HEK293T (cell line): ENCODE data around the gene MYO9A.
"Not testable (repeated sequence)": the region's sequence is repeated elsewhere in the genome, so short reads cannot be mapped to it uniquely, and the experiment has no call there.

Experiments used
- CTCF ChIA-PET: fragments of 350-600 bp; formaldehyde crosslinking; extraction: SDS; loops from one replicate; lab custom pipeline; 2021; ENCODE audit warnings: antibody characterized with exemption, inconsistent platforms; lab: Yijun Ruan, JAX
- POLR2A ChIA-PET: fragments of 350-600 bp; formaldehyde crosslinking; extraction: SDS; loops from one replicate; lab custom pipeline; 2020; ENCODE audit warnings: antibody characterized with exemption, inconsistent platforms; lab: Yijun Ruan, JAX
- DNase-seq: peaks from one replicate; pipeline ENCODE4 v3.0.0; 2012; ENCODE audit warnings: mixed read lengths; ENCODE audit errors: extremely low spot score
- ARNT ChIP-seq: fragments of 450-650 bp; IDR thresholded peaks from 2 replicates; pipeline ENCODE4 v1.6.1; 2017; ENCODE audit warnings: mild to moderate bottlenecking
- BHLHE40 ChIP-seq: fragments of 450-650 bp; IDR thresholded peaks from 2 replicates; pipeline ENCODE4 v1.6.1; 2016; ENCODE audit warnings: mild to moderate bottlenecking, moderate library complexity, borderline replicate concordance
- CTBP1 ChIP-seq: fragments of 450-650 bp; IDR thresholded peaks from 2 replicates; pipeline ENCODE4 v1.6.1; 2016; ENCODE audit warnings: borderline replicate concordance
- ELF4 ChIP-seq: fragments of 450-650 bp; IDR thresholded peaks from 2 replicates; pipeline ENCODE4 v1.6.1; 2017; ENCODE audit warnings: antibody characterized with exemption
- FOXA1 ChIP-seq: fragments of 450-650 bp; IDR thresholded peaks from 2 replicates; pipeline ENCODE4 v1.6.1; 2016; ENCODE audit warnings: mild to moderate bottlenecking
- FOXK2 ChIP-seq: fragments of 450-650 bp; IDR thresholded peaks from 2 replicates; pipeline ENCODE4 v1.6.1; 2016; ENCODE audit warnings: mild to moderate bottlenecking
- FOXM1 ChIP-seq: fragments of 450-650 bp; IDR thresholded peaks from 2 replicates; pipeline ENCODE4 v1.6.1; 2017; ENCODE audit warnings: mild to moderate bottlenecking, borderline replicate concordance
- HDGF ChIP-seq: fragments of 450-650 bp; IDR thresholded peaks from 2 replicates; pipeline ENCODE4 v1.6.1; 2017; ENCODE audit warnings: antibody characterized with exemption, borderline replicate concordance
- L3MBTL2 ChIP-seq: fragments of 450-650 bp; conservative IDR thresholded peaks from 2 replicates; pipeline ENCODE4 v1.6.1; 2016; ENCODE audit warnings: mild to moderate bottlenecking
- LEF1 ChIP-seq: fragments of 450-650 bp; IDR thresholded peaks from 2 replicates; pipeline ENCODE4 v1.6.1; 2017; ENCODE audit warnings: mild to moderate bottlenecking, borderline replicate concordance
- NFRKB ChIP-seq: fragments of 450-650 bp; IDR thresholded peaks from 2 replicates; pipeline ENCODE4 v1.6.1; 2016; ENCODE audit warnings: mild to moderate bottlenecking, moderate library complexity
- SP1 ChIP-seq: fragments of 450-650 bp; IDR thresholded peaks from 2 replicates; pipeline ENCODE4 v1.6.1; 2017
- SUZ12 ChIP-seq: fragments of 450-650 bp; IDR thresholded peaks from 2 replicates; pipeline ENCODE4 v1.6.1; 2016; ENCODE audit warnings: mild to moderate bottlenecking
- TARDBP ChIP-seq: fragments of 450-650 bp; IDR thresholded peaks from 2 replicates; pipeline ENCODE4 v1.6.1; 2016
- ZNF384 ChIP-seq: fragments of 450-650 bp; IDR thresholded peaks from 2 replicates; pipeline ENCODE4 v1.6.1; 2016
- TF ChIP-seq, protein P1 (sequence below): fragments of 450-650 bp; IDR thresholded peaks from 2 replicates; pipeline ENCODE4 v1.6.1; 2016

MYO9A gene

DNA sequence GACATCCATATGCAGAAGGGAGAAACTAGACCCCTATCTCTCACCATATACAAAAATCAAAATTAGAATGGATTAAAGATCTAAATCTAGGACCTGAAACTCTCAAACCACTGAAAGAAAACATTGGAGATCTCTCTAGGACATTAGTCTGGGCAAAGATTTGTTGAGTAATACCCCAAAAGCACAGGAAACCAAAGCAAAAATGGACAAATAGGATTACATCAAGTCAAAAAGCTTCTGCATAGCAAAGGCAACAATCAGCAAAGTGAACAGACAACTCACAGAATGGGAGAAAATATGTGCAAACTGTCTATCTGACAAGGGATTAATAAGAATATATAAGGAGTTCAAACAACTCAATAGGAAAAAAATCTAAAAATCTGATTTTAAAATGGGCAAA lies 54.8 kb downstream of the MYO9A start:
- ChIA-PET POLR2A (no interaction called here), CTCF (no interaction called here)
- no peak for DNase-seq
- TF ChIP-seq TARDBP (no peak), FOXM1 (no peak), HDGF (no peak), CTBP1 (no peak), BHLHE40 (no peak), LEF1 (no peak), ZNF384 (no peak), ARNT (no peak), NFRKB (no peak), L3MBTL2 (no peak)
- TF ChIP-seq, protein P1, sequence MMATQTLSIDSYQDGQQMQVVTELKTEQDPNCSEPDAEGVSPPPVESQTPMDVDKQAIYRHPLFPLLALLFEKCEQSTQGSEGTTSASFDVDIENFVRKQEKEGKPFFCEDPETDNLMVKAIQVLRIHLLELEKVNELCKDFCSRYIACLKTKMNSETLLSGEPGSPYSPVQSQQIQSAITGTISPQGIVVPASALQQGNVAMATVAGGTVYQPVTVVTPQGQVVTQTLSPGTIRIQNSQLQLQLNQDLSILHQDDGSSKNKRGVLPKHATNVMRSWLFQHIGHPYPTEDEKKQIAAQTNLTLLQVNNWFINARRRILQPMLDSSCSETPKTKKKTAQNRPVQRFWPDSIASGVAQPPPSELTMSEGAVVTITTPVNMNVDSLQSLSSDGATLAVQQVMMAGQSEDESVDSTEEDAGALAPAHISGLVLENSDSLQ, result no peak

DNA sequence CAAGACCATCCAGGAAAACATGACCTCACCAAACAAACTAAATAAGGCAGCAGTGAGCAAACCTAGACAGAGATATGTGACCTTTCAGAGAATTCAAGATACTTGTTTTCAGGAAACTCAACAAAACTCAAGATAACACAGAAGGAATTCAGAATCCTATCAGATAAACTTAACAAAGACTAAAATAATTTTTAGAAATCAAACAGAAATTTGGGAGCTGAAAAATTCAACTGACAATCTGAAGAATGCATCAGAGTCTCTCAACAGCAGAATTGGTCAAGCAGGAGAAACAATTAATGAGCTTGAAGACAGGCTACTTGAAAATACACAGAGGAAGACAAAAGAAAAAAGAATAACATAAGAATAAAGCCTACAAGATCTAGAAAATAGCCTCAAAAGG lies 55.6 kb downstream of the MYO9A start:
- CTCF ChIA-PET, result no interaction called here
- TF ChIP-seq ARNT (no peak), TARDBP (no peak), ELF4 (no peak), SUZ12 (no peak), L3MBTL2 (no peak), CTBP1 (no peak), SP1 (no peak), HDGF (no peak), FOXM1 (no peak), BHLHE40 (no peak), LEF1 (no peak), NFRKB (no peak), FOXA1 (no peak)
- TF ChIP-seq, protein P1, result no peak
- POLR2A ChIA-PET, result no interaction called here
- DNase-seq, result no peak

DNA sequence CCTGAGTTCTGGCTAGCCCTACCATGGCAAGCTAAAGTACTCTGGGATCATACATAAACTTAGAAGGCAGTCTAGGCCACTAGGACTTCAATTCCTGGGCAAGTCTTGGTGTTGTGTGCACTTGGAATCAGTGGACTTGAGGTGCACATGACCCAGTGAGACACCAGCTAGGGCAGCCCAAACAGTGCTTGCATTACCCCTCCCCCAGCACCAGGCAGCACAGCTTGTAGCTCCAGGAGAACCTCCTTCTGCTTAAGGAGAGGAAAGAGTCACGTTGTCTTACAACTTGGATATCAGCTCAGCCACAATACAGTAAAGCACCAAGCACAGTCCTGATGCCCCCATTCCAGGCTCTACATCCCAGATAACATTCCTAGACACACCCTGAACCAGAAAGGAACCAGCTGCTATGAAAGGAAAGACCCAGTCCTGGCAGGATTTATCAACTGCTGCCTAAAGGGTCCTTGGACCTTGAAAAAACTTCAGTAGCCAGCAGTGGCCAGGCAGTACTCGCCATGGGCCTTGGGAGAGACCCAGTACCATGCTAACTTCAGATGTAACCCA lies 57.2 kb downstream of the MYO9A start:
- DNase-seq, result no peak
- CTCF ChIA-PET, result no interaction called here
- TF ChIP-seq SP1 (no peak), CTBP1 (no peak), FOXM1 (no peak), TARDBP (no peak), L3MBTL2 (no peak), FOXA1 (no peak), BHLHE40 (no peak), ARNT (no peak), LEF1 (no peak), HDGF (no peak), SUZ12 (no peak)
- TF ChIP-seq, protein P1, result no peak
- POLR2A ChIA-PET, result interaction anchor here (1.5 kb wide), 1 partner anchor 57 kb away, joined by 3 read pairs; the partner anchor contains the start of genes MYO9A and SENP8

DNA sequence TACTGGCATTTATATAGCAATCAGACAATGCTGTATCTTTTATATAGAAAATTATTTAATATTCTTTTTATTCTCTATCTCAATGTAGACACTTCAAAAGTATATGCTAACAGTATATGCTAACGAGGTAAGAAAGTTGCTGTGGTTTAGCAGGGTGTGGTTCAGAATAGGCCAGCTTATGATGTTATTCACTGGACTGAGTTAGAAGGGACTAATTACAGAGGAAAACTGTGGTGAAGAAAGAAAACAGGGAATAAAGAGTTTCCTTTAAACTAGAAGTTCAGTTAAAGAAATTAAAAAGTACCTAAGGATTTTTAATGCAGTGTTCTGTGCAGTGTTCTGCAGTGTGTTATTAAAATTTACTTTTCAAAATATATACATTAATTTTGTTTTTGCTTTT lies 59.4 kb downstream of the MYO9A start:
- POLR2A ChIA-PET, result no interaction called here
- no peak for DNase-seq
- TF ChIP-seq SUZ12 (no peak), TARDBP (no peak), FOXA1 (no peak), BHLHE40 (no peak), L3MBTL2 (no peak), FOXM1 (no peak), ELF4 (no peak), ARNT (no peak), NFRKB (no peak), CTBP1 (no peak), LEF1 (no peak), ZNF384 (no peak), SP1 (no peak), HDGF (no peak), FOXK2 (no peak)
- TF ChIP-seq, protein P1, result no peak
- CTCF ChIA-PET, result no interaction called here

DNA sequence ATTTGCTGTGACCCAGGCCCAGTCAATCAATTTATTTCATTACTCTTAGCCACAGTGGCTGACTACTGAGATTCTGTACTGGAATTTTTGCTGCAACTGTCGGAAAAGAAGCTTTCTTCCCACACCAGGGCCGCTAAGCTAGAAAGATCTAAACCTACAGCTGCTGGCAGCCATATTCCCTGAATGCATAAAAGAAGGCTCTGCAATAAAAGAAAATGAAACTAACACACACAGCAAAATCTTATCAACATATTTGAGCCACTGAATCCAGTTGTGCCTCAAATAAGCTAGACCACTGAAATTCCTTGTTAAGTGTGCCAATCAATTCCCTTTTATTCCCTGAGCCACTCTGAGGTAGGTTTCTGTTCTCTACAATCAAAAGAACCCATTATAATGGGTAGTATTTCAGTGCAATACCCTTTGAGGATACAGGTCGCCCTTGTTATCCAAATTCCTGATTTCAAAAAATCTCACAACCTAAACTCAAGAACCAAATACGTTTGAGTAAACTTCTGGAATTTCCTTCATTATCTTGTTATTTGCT lies 60.3 kb downstream of the MYO9A start:
- CTCF ChIA-PET, result no interaction called here
- no peak for DNase-seq
- TF ChIP-seq, protein P1, result peak; percentile 55; the same call in 1 of the 2 replicates
- TF ChIP-seq LEF1, result no peak
- POLR2A ChIA-PET, result interaction anchor here (1.1 kb wide), 1 partner anchor 84 kb away, joined by 3 read pairs; no protein-coding TSS in a partner anchor

DNA sequence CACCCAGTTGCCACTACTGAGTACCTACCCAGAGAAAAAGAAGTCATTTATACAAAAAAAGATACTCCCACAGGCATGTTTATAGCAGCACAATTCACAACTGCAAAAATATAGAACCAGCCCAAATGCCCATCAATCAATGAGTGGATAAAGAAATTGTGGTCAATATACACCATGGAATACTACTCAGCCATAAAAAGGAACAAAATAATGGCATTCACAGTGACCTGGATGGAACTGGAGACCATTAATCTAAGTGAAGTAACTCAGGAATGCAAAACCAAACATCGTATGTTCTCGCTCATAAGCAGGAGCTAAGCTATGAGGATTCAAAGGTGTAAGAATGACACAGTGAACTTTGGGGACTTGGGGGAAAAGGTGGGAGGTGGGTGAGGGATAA lies 61.7 kb downstream of the MYO9A start:
- CTCF ChIA-PET, DNase-seq, POLR2A ChIA-PET: not testable (repeated sequence)

DNA sequence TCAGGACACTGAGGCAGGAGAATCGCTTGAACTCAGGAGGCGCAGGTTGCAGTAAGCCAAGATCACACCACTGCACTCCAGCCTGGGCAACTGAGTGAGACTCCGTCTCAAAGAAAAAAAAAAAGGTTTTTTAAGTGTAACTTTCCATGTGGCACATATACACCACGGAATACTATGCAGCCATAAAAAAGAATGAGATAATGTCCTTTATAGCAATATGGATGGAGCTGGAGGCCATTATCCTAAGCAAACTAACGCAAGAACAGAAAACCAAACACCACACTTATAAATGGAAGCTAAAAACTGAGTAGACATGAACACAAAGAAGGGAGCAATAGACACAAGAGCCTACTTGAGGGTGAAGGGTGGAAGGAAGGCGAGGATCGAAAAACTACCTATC lies 64.7 kb downstream of the MYO9A start:
- DNase-seq, POLR2A ChIA-PET, CTCF ChIA-PET: not testable (repeated sequence)
